Stimulated activated CD4-positive, alpha-beta T cell treated with anti-CD3 and anti-CD28 coated beads, Interleukin-4, amount 100 ng/mL, for 1 hour (primary cell): Measurements from ENCODE around the gene MRPL48.
"Not testable (repeated sequence)": the region's sequence is repeated elsewhere in the genome, so short reads cannot be mapped to it uniquely, and the experiment has no call there.

ENCODE experiments used
- DNase-seq: peaks from one replicate; pipeline ENCODE4 v3.0.0-alpha.2; 2020

The MRPL48 gene

GRCh38 chr11:73851046-73851764 lies 63.5 kb downstream of the MRPL48 start:
- DNase-seq: no peak

GRCh38 chr11:73852049-73852448 lies 64.4 kb downstream of the MRPL48 start:
- DNase-seq: no peak

GRCh38 chr11:73854680-73855079 lies 67.0 kb downstream of the MRPL48 start:
- DNase-seq: no peak

DNA sequence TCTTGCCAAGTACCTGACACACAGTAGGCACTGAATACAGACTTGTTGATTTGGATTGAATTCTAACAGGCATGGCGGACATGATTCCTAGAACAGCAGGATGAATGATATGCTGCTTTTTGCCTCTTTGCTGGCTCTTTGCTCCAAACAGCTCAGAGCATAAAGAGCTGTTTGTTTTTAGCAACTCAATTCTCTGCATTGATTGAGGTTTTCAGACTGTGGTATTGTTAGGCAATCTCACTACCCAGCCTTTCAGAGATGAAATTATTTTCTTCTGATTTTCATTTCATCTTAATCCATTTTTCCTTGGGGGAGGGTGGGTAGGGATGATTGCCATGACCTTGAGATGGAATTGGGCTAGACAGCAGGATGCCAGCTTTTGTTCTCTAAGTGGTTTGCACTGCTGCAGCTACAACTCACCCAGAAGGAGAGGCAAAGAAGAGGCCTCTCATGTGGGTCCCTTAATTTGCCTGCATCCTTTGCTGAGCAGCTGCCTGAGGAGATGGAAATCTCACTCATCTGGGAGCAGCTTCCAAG lies 68.4 kb downstream of the MRPL48 start:
- no peak for DNase-seq

GRCh38 chr11:73859671-73860070 lies 72.0 kb downstream of the MRPL48 start:
- no peak for DNase-seq

DNA sequence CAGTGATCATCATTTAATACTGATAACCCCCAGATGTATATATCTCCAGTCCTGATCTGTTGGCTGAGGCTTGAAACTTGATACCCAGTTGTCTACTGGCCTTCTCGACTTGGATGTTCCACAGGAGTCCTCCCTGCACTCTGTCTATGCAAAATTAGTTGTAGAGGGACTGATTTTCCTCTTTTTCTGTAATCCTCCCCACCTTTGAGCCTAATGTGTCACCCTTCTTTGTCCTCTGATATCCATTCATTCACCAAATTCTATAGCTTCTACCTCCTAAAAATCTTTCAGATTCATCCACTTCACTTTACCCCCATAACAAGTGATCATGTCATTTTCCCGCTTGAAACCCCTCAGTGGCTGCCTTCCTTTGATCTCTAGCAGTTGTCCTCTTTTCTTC lies 72.5 kb downstream of the MRPL48 start:
- DNase-seq: no peak

- DNase-seq: no peak
Observed at GRCh38 chr11:73862986-73863385, 75.3 kb downstream of the MRPL48 start.

DNA sequence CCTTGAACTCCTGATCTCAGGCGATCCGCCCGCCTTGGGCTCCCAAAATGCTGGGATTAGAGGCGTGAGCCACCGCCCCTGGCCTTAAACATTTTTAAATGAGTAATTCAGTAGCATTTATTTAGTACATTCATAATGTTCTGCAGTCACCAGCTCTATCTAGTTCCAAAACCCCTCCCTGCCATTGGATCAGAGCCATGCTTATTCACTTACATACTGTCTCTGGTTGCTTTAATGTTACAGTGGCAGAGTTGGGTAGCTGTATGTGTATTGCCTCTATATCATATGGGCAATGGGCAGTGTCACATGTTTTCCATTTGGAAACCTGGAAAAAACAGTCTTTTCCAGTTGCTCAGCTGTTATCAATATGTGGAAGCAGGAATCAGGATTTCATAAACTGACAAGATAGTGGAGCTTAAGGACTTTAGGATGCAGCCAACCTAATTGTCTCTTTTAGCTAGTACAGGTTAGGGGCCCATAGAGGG lies 78.5 kb downstream of the MRPL48 start:
- no peak for DNase-seq

GRCh38 chr11:73866586-73866996 lies 78.9 kb downstream of the MRPL48 start:
- DNase-seq: no peak

- DNase-seq: no peak
Observed at GRCh38 chr11:73869332-73869949, 81.8 kb downstream of the MRPL48 start.

- DNase-seq: no peak
Observed at GRCh38 chr11:73870261-73870660, 82.6 kb downstream of the MRPL48 start.

- DNase-seq: no peak
Observed at GRCh38 chr11:73872749-73873357, 85.2 kb downstream of the MRPL48 start.

DNA sequence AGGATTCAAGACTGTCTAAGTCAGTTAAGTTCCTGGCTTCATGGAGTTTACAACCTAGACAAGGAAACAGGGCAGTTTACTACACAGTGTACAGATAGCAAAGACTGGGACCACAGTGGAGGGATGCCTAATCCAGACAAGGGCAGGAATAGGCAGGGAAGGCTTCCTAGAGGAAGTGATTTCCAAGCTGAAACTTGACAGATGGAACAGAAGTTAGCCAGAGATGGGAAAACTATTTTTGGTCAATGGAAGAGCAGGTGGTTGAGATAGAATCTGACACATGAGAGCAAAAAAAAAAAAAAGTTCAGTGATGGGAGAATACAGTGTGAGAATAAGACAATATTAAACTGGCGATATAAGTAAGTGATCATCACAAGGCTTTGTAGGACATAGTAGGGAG lies 87.7 kb downstream of the MRPL48 start:
- no peak for DNase-seq

DNA sequence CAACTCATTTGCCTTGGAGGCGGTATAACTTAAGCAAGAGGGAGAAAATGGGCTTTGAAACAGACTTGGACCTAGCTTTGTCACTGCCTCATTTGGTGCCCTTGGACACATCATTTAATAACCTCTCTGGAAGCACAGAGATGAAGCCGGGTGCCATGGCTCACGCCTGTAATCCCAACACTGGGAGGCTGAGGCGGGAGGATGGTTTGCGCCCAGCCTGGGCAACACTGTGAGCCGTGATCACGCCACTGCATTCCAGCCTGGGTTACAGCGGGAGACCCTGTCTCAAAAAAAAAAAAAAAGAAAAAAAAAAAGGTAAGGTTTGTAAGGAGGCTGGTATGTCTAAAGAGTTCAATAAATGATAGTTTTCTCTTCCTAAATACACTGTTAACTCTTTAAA lies 88.2 kb downstream of the MRPL48 start:
- DNase-seq: peak; percentile 10

DNA sequence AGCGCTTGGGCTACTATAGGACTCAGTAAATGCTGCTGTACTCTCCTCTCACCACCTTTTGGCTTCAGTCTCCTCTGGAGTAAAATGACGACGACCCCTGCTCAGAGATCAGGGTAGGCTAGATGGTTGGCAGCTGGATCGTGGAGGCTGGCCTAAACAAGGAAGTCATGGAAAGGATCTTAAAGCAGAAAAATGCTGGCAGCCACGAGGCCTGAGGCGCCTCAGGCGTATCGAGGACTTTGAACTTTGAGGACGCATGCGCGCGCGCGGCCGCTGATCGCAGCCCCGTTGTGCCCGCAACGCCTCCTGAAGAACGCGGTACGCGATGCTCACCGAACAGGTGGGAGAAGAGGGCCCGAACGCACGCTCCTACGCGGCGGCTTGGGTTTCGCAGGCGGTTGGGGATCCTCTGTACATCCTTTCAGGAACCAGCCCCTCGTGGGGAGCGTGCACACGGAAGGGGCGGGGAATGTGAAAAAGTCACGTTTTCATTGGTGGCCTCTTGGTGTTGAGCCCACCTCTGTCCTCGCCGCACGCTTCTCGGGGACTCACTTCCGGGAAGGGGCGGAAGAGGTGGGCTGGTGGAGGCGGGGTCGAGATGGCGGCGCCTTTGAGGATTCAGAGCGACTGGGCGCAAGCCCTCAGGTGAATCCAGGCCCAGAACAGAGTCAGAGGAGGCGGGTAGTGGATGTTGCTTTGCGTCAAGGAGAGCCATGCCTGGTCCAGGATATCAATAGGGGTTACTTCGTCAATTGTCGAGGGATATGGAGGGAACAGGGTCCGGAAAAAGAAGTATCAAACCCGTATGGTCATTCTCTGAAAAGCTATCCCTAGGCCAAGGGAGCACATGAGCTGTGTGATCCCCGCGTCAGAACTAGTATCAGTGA lies 89.0 kb downstream of the MRPL48 start, which contains the start of the genes COA4 and PAAF1:
Gene COA4 (minus strand): TSS at position 423 of the 887 bp plus-strand sequence. CDS start 3,468 bp downstream, outside the sequence.
Gene PAAF1 (plus strand): TSS at position 576 of the 887 bp plus-strand sequence. CDS start 23 bp downstream, at position 599.
- peak; percentile 93 for DNase-seq

- no peak for DNase-seq
Observed at GRCh38 chr11:73878771-73879170, 91.1 kb downstream of the MRPL48 start.

DNA sequence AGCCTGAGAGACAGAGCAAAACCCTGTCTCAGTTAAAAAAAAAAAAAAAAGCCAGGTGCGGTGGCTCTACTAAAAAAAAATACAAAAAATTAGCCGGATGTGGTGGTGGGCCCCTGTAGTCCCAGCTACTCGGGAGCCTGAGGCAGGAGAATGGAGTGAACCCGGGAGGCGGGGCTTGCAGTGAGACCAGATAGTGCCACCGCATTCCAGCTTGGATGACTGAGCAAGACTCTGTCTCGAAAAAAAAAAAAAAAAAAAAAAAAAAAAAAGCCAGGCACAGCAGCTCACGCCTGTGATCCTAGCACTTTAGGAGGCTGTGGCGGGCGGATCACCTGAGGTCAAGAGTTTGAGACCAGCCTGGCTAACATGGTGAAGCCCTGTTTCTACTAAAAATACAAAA lies 92.8 kb downstream of the MRPL48 start:
- DNase-seq: not testable (repeated sequence)

DNA sequence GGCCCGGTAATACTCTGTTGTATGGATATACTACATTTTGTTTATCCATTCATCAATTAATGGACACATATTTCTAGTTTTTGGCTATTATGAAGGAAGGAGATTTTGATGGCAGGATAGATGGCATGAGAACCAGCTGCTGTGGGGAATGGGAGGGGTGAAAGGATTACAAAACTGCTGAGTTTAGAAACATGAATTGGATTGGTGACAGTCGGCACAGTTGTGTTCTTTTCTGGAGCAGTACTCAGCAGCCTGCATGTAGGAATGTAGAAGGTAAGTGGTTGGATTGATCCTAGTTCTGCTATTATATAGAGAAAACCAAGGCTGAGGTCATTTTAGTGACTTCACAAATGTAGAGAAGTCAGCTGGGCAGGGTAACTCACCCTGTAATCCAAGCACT lies 96.2 kb downstream of the MRPL48 start:
- no peak for DNase-seq

DNA sequence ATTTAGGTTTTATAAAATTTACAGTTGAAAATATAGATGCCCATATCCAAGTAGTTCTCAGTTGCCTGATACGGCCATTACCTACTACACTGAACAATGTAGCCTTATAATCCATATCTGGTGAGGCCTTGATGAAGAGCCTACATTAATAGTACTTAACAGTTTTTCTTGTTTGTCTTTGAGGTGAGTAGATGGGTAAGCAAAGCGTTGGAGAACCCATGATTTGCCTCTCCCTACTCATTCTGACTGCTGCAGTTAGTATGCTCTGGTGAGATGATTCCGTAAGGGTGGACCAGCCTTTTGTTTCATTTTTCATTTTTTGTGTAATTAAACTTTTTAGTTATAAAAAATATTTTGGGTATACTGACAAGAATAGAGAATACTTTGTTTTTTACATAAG lies 100.6 kb downstream of the MRPL48 start:
- no peak for DNase-seq

DNA sequence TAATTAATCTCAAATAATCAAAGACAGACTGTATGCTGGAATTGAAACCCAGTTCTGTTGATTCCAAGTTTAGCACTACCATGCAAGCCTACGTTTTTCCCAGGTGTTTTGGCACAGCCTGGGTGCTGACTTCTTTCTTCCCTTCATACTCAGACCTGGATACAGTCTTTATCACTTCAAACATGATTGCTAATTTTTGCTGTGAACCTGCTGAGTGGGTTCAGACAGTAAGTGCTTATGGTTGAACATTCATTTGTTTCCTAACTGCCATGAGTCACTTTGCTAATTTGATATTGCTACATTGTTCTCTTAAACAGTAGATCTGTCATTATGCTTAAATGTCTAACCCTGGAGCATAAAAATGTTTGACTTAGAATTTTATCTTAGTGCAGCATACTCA lies 101.3 kb downstream of the MRPL48 start:
- DNase-seq: no peak

DNA sequence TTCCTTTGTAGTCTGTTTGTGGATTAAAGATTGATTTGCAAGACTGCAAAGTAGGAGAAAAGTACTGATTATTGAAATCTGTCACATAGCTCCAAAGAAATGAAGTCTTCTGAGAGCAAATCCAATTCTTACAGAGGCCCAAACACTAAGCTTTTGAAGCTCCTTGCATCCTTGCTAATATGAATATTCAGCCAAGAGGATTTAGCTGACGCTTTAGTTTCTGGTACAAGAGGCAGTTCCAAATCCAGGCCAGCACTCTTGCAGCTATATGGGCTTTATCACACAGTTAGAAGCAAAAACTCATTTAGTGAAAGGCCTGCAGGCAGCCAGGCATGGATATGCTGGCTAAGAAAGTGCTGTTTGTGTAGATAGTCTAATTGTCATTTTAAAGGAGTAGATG lies 101.9 kb downstream of the MRPL48 start:
- no peak for DNase-seq

DNA sequence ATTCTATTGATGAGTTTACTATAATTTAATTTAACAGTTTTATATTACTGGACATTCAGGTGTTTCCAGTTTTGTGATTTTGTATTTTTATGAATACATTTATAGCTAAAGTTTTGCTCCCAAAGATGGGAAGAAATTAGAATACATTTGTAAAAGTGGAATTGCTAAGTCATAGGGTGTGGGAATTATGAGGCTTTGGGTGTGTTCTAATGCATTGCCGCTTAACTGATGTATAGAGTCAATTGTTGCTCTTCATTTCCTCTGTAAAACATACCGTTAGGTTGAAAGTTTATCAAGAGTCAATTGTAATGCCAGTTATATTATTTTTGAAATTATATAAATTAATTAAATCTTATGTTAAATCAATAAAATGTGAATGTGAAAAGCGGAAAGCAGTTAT lies 105.4 kb downstream of the MRPL48 start:
- no peak for DNase-seq
